H1 (cell line): ENCODE results near the gene OR52I1. TPM values are rescaled to one million over a fixed set of nuclear protein-coding genes. Genes with fewer than 3 reads are reported as not detected.

ENCODE experiments used
- CTCF ChIA-PET: fragments of 300-600 bp; sonication (Branson Sonifier 250); formaldehyde crosslinking; loops from one replicate; lab custom pipeline; 2021; ENCODE audit not compliant: partially characterized antibody; lab: Charles Lee
- POLR2A ChIA-PET: fragments of 300-600 bp; sonication (Branson Sonifier 250); formaldehyde crosslinking; loops from one replicate; lab custom pipeline; 2021; ENCODE audit warnings: inconsistent platforms; ENCODE audit not compliant: partially characterized antibody; lab: Charles Lee
- DNase-seq, 2 experiments: peaks; one replicate each; pipeline versions ENCODE4 v3.0.0 to v3.0.0-alpha.2; 2010 to 2022; ENCODE audit warnings: low spot score in 2 of 2, low read depth in 1 of 2, mixed read lengths in 1 of 2
- FAIRE-seq: peaks from 2 replicates; lab custom pipeline; 2011; peaks lifted over from hg19 to GRCh38; lab: Jason Lieb, UNC
- H2AFZ ChIP-seq: 2 replicates; pipeline ENCODE4 v1.8.1; 2012; ENCODE audit warnings: low read length, inconsistent platforms
- H2AK5ac ChIP-seq: 2 replicates; pipeline ENCODE4 v1.6.1; 2013; ENCODE audit warnings: low read depth, low read length
- H2BK120ac ChIP-seq: replicated peaks from 2 replicates; pipeline ENCODE3; 2013; ENCODE audit warnings: low read depth, low read length, inconsistent platforms
- H2BK12ac ChIP-seq: 2 replicates; pipeline ENCODE4 v1.6.1; 2013; ENCODE audit warnings: low read depth, low read length
- H2BK15ac ChIP-seq: 2 replicates; pipeline ENCODE4 v1.6.1; 2013; ENCODE audit warnings: low read length
- H2BK20ac ChIP-seq: 2 replicates; pipeline ENCODE4 v1.6.1; 2013; ENCODE audit warnings: low read length
- H2BK5ac ChIP-seq: 2 replicates; pipeline ENCODE4 v1.6.1; 2013; ENCODE audit warnings: low read depth, low read length
- H3K14ac ChIP-seq: 2 replicates; pipeline ENCODE4 v1.6.1; 2013; ENCODE audit warnings: inconsistent platforms; ENCODE audit not compliant: insufficient read length
- H3K18ac ChIP-seq: 2 replicates; pipeline ENCODE4 v1.6.1; 2013; ENCODE audit warnings: low read length; ENCODE audit errors: extremely low read depth
- H3K23ac ChIP-seq: 2 replicates; pipeline ENCODE4 v1.6.1; 2013; ENCODE audit warnings: inconsistent platforms; ENCODE audit not compliant: insufficient read length
- H3K23me2 ChIP-seq: 2 replicates; pipeline ENCODE4 v1.6.1; 2013; ENCODE audit warnings: low read depth, low read length
- H3K27ac ChIP-seq: 2 replicates; pipeline ENCODE4 v1.6.1; 2011; ENCODE audit warnings: low read depth, low read length, inconsistent platforms
- H3K27me3 ChIP-seq, 4 experiments: replicated peaks in 1 of 4; 1 replicate in 1 of 4; 2 replicates in 3 of 4; pipeline versions ENCODE4 v1.6.1 to v1.8.1; 2011 to 2013; ENCODE audit warnings: low read length in 3 of 4, mild to moderate bottlenecking in 3 of 4, inconsistent platforms in 2 of 4, mixed read lengths in 2 of 4, moderate library complexity in 1 of 4; ENCODE audit not compliant: control insufficient read depth in 3 of 4, insufficient read depth in 3 of 4; ENCODE audit errors: extremely low read depth in 1 of 4
- H3K36me3 ChIP-seq, 4 experiments: 2 replicates each; pipeline versions ENCODE4 v1.6.1 to v1.8.1; 2011 to 2013; ENCODE audit warnings: mild to moderate bottlenecking in 4 of 4, low read length in 3 of 4, moderate library complexity in 2 of 4, control low read depth in 1 of 4, inconsistent platforms in 1 of 4; ENCODE audit not compliant: insufficient read depth in 4 of 4, control insufficient read depth in 2 of 4
- H3K4ac ChIP-seq: replicated peaks from 2 replicates; pipeline ENCODE3; 2013; ENCODE audit warnings: low read length, low read depth, mixed read lengths, inconsistent platforms; ENCODE audit not compliant: insufficient read length
- H3K4me1 ChIP-seq, 4 experiments: replicated peaks in 1 of 4; 1 replicate in 1 of 4; 2 replicates in 3 of 4; pipeline versions ENCODE4 v1.6.1 to v1.8.1; 2011 to 2013; ENCODE audit warnings: low read length in 3 of 4, inconsistent platforms in 2 of 4, mixed read lengths in 1 of 4; ENCODE audit not compliant: insufficient read depth in 4 of 4, control insufficient read depth in 3 of 4
- H3K4me2 ChIP-seq, 2 experiments: 2 replicates each; pipeline versions ENCODE4 v1.6.1 to v1.8.1; 2011 to 2013; ENCODE audit warnings: low read depth in 2 of 2, low read length in 2 of 2, control low read depth in 1 of 2, inconsistent platforms in 1 of 2, mild to moderate bottlenecking in 1 of 2; ENCODE audit not compliant: insufficient read depth in 1 of 2
- H3K4me3 ChIP-seq, 4 experiments: fragments of 200-600, 300-600 bp in 1 of 4; sonication (generic), shearing (Covaris generic), sonication (Bioruptor Twin) in 1 of 4; 2 replicates each; pipeline versions ENCODE4 v1.5.1 to v1.8.1; 2011 to 2016; ENCODE audit warnings: low read length in 4 of 4, low read depth in 3 of 4, control low read depth in 2 of 4, inconsistent platforms in 2 of 4, mild to moderate bottlenecking in 2 of 4, mixed read lengths in 1 of 4, moderate library complexity in 1 of 4; ENCODE audit not compliant: insufficient read depth in 2 of 4; ENCODE audit errors: extremely low read depth in 1 of 4
- H3K56ac ChIP-seq: replicated peaks from 2 replicates; pipeline ENCODE3; 2013; ENCODE audit warnings: low read depth, mild to moderate bottlenecking, mixed read lengths, low read length, inconsistent platforms; ENCODE audit not compliant: insufficient read length
- H3K79me1 ChIP-seq: 2 replicates; pipeline ENCODE4 v1.6.1; 2013; ENCODE audit warnings: low read depth, low read length, control low read depth
- H3K79me2 ChIP-seq, 2 experiments: 2 replicates each; pipeline versions ENCODE4 v1.6.1 to v1.8.1; 2012 to 2013; ENCODE audit warnings: low read length in 2 of 2, mild to moderate bottlenecking in 2 of 2, inconsistent platforms in 1 of 2; ENCODE audit not compliant: insufficient read depth in 2 of 2, control insufficient read depth in 1 of 2
- H3K9ac ChIP-seq, 4 experiments: replicated peaks in 1 of 4; 1 replicate in 1 of 4; 2 replicates in 3 of 4; pipeline versions ENCODE4 v1.6.1 to v1.8.1; 2011 to 2013; ENCODE audit warnings: low read depth in 3 of 4, low read length in 3 of 4, control low read depth in 2 of 4, mild to moderate bottlenecking in 2 of 4, moderate library complexity in 2 of 4, inconsistent platforms in 1 of 4; ENCODE audit errors: extremely low read depth in 1 of 4
- H3K9me3 ChIP-seq, 2 experiments: 2 replicates each; pipeline versions ENCODE4 v1.6.1 to v1.8.1; 2012 to 2013; ENCODE audit warnings: mild to moderate bottlenecking in 2 of 2, moderate library complexity in 2 of 2, control low read depth in 1 of 2, inconsistent platforms in 1 of 2, low read depth in 1 of 2, low read length in 1 of 2, mixed read lengths in 1 of 2; ENCODE audit not compliant: insufficient read depth in 2 of 2
- H4K20me1 ChIP-seq, 2 experiments: replicated peaks in 1 of 2; 2 replicates each; pipeline versions ENCODE3 to v1.8.1; 2011 to 2013; ENCODE audit warnings: inconsistent platforms in 2 of 2, low read length in 2 of 2, mild to moderate bottlenecking in 1 of 2; ENCODE audit not compliant: insufficient read depth in 2 of 2, control insufficient read depth in 1 of 2
- H4K5ac ChIP-seq: 2 replicates; pipeline ENCODE4 v1.6.1; 2013; ENCODE audit warnings: low read length, low read depth, mixed read lengths, inconsistent platforms; ENCODE audit not compliant: insufficient read length
- H4K8ac ChIP-seq: 2 replicates; pipeline ENCODE4 v1.8.0; 2013; ENCODE audit warnings: mild to moderate bottlenecking, moderate library complexity, low read length, inconsistent platforms; ENCODE audit not compliant: insufficient read depth; ENCODE audit errors: extremely low read depth
- H4K91ac ChIP-seq: replicated peaks from 2 replicates; pipeline ENCODE3; 2013; ENCODE audit warnings: low read length, mixed read lengths, inconsistent platforms; ENCODE audit not compliant: insufficient read length
- GTF2F1 ChIP-seq: IDR thresholded peaks from 2 replicates; pipeline ENCODE4 v1.6.1; 2012; ENCODE audit warnings: low read depth, low read length, improper control_type of control experiment, borderline replicate concordance
- JUN ChIP-seq: IDR thresholded peaks from 2 replicates; pipeline ENCODE4 v1.6.1; 2011; ENCODE audit warnings: low read depth, mild to moderate bottlenecking, improper control_type of control experiment, low read length
- RAD21 ChIP-seq, 2 experiments: IDR thresholded peaks in 1 of 2; conservative IDR thresholded peaks in 1 of 2; 2 replicates each; pipeline ENCODE4 v1.6.1; 2011; ENCODE audit warnings: low read depth in 2 of 2, low read length in 2 of 2, improper control_type of control experiment in 1 of 2, inconsistent platforms in 1 of 2, mild to moderate bottlenecking in 1 of 2, moderate library complexity in 1 of 2
- SAP30 ChIP-seq: fragments of 300-600 bp; sonication (generic); IDR thresholded peaks from 2 replicates; pipeline ENCODE4 v1.7.1; 2012; ENCODE audit warnings: low read length, moderate library complexity, mild to moderate bottlenecking, inconsistent platforms; ENCODE audit not compliant: insufficient read depth, insufficient replicate concordance
- WGBS, 2 experiments: shearing (Covaris generic) in 1 of 2; methylation state at CpG; one replicate each; pipeline versions ENCODE4 v1.1.6 to v1.1.7; 2013 to 2015; ENCODE audit warnings: low lambda C conversion rate in 2 of 2, mixed read lengths in 2 of 2, inconsistent platforms in 1 of 2, low coverage in 1 of 2, missing lambda C conversion rate in 1 of 2; ENCODE audit not compliant: insufficient replicate concordance in 2 of 2, insufficient coverage in 1 of 2, insufficient read length in 1 of 2; ENCODE audit errors: extremely low coverage in 1 of 2, missing lambda C conversion rate in 1 of 2; 5-methylcytosine and 5-hydroxymethylcytosine counted together
- polyA plus RNA-seq, 7 experiments: library from polyadenylated mRNA; depleted of rRNA in 3 of 7; stranded (reverse) in 5 of 7; unstranded in 2 of 7; fragments of >200 nt in 5 of 7; fragments of 200-250 nt in 2 of 7; gene quantifications; 1 replicate in 5 of 7; 2 replicates in 1 of 7; 4 replicates in 1 of 7; pipeline versions ENCODE4 v1.2.1 to v1.2.3, GENCODE V29; 2011 to 2013; ENCODE audit warnings: missing spikeins in 2 of 7, mixed read lengths in 2 of 7
- total RNA-seq: library from RNA; stranded (reverse); fragmentation: NEBNext Ultra II Directional; extraction: Animal tissue kit (Norgen Biotek cat#: 25700); gene quantifications from 2 replicates; pipeline ENCODE4 v1.2.1, GENCODE V29; 2021

The OR52I1 gene
- total and polyA plus RNA-seq, 2 of the 8 experiments (the other 6 are each of a cell fraction or from before 2014, with no cell fraction given) = not detected

DNA sequence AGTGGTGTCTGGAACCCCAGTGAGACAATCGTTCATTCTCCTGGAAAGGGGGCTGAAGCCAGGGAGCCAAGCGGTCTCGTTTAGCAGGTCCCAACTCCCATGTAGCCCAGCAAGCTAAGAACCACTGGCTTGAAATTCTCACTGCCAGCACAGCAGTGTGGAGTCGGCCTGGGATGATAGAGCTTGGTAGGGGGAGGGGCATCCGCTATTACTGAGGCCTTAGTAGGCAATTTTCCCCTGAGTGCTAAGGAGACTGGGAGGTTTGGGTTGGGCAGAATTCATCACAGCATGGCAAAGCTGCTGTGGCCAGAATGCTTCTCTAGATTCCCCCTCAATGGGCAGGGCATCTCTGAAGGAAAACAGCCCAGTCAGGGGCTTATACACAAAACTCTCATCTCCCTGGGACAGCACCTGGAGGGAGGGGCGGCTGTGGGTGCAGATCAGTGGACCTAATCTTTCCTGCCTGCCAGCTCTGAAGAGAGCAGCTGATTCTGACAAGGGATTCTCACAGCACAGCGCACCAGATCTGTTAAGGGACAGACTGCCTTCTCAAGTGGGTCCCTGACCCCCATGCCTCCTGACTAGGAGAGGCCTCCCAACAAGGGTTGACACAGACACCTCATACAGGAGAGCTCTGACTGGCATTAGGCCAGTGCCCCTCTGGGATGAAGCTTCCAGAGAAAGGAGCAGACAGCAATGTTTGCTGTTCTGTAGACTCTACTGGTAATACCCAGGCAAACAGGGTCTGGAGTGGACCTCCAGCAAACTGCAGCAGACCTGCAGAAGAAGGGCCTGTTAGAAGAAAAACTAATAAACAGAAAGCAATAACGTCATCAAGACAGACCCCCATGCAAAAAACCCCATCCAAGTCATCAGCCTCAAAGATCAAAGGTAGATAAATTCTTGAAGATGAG, 34.1 kb upstream of the OR52I1 start:
- ChIA-PET CTCF (interaction anchor here (0.6 to 2.6 kb wide), 7 partner anchors 8 to 1819 kb away, joined by 3 to 12 read pairs (median 4); no protein-coding TSS in a partner anchor), POLR2A (no interaction called here)
- no peaks in the 10 kb centered on the region for H3K23me2 ChIP-seq
- no peak overlapping the region for H4K5ac ChIP-seq
- no peak overlapping the region for H3K4me3 ChIP-seq
- H3K4me2 ChIP-seq = no peak overlapping the region
- H3K27me3 ChIP-seq = no peaks in the 10 kb centered on the region
- DNase-seq = no peak
- H3K4ac ChIP-seq = no peak overlapping the region
- no peak overlapping the region for H4K8ac ChIP-seq
- H4K91ac ChIP-seq = no peak overlapping the region
- H3K4me1 ChIP-seq = peaks cover 0 to 3% (median 2%) of the 10 kb centered on the region in 4 experiments; a peak in 3 of 7 replicates
- no peak overlapping the region for H2BK120ac ChIP-seq
- no peak overlapping the region for H2BK20ac ChIP-seq
- no peak overlapping the region for H2BK12ac ChIP-seq
- no peak overlapping the region for H2BK5ac ChIP-seq
- H3K56ac ChIP-seq = no peak overlapping the region
- H3K36me3 ChIP-seq = no peaks in the 10 kb centered on the region
- H3K79me2 ChIP-seq = no peaks in the 10 kb centered on the region
- H4K20me1 ChIP-seq = no peaks in the 10 kb centered on the region
- no peaks in the 10 kb centered on the region for H3K9me3 ChIP-seq
- no peak for FAIRE-seq
- no peak overlapping the region for H2BK15ac ChIP-seq
- H3K18ac ChIP-seq = no peak overlapping the region
- H3K79me1 ChIP-seq = no peaks in the 10 kb centered on the region
- H2AK5ac ChIP-seq = no peak overlapping the region
- no peak overlapping the region for H3K9ac ChIP-seq
- 91% methylated on average over 8 of the region's 8 CpGs; no CpG with 5 or more reads in 1 of the 2 experiments for WGBS, 2 experiments
- H3K27ac ChIP-seq = no peak overlapping the region
- no peak overlapping the region for H3K23ac ChIP-seq
- no peak overlapping the region; the same call in 1 of the 2 replicates for H2AFZ ChIP-seq
- H3K14ac ChIP-seq = no peak overlapping the region
- no peak for TF ChIP-seq JUN
- TF ChIP-seq SAP30 = no peak
- TF ChIP-seq GTF2F1 = no peak
- no peak for TF ChIP-seq RAD21 (IDR thresholded peaks at IDR 0.05 in 1 of 2, conservative IDR thresholded peaks at IDR 0.05 in 1 of 2; ENCODE audit: low read depth in 2 of 2, low read length in 2 of 2)
